ENCODE data around the gene LENG8.

DNA sequence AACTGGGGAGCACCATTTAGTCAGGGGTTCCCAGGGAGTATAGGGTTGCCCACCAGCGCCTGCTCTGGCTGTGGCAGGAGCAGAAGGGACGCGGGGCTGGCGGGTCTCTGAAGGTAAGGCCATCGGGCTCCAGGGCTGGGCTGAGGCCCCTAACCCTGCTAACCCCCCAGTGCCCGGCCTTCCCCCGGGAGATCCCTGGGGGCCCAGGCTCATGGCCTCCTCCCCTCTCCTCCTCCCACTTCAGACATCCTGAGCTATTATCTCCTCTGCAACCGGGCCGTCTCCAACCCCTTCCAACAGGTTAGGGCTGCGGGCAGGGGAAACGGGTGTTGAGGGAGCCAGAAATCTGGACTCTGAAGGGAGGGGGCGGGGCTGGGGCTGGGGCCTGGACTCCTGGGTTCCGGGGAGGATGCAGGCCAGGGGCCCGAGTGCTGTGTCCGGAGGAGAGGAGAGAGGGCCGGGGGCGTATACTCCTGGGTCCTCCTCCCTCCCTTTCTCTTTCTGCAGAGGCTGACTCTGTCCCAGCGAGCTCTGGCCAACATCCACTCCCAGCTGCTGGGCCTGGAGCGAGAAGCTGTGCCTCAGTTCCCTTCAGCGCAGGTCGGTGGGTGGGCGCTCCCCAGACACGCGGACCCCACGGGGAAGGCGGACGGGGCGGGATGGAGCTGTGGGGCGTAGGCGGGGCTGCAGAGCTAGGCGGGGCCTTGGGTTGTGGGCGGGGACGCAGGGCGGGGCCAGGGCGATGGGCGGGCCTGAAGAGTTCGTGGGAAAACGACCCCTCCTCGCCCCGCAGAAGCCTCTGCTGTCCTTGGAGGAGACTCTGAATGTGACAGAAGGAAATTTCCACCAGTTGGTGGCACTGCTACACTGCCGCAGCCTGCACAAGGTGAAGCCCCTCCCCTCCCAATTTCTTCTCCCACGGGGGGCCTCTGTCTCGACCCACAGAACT lies 18.4 kb upstream of the LENG8 start:
- TF ChIP-seq MAFK (IDR thresholded peaks at IDR 0.05; ENCODE audit: low read depth, low read length) (no peak), SAP30 (IDR thresholded peaks at IDR 0.05; ENCODE audit: insufficient read depth, insufficient replicate concordance, low read length) (no peak), EZH2 (IDR thresholded peaks at IDR 0.05; ENCODE audit: low read depth, low read length, severe bottlenecking) (no peak)
- TF ChIP-seq, protein P1, sequence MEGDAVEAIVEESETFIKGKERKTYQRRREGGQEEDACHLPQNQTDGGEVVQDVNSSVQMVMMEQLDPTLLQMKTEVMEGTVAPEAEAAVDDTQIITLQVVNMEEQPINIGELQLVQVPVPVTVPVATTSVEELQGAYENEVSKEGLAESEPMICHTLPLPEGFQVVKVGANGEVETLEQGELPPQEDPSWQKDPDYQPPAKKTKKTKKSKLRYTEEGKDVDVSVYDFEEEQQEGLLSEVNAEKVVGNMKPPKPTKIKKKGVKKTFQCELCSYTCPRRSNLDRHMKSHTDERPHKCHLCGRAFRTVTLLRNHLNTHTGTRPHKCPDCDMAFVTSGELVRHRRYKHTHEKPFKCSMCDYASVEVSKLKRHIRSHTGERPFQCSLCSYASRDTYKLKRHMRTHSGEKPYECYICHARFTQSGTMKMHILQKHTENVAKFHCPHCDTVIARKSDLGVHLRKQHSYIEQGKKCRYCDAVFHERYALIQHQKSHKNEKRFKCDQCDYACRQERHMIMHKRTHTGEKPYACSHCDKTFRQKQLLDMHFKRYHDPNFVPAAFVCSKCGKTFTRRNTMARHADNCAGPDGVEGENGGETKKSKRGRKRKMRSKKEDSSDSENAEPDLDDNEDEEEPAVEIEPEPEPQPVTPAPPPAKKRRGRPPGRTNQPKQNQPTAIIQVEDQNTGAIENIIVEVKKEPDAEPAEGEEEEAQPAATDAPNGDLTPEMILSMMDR (IDR thresholded peaks at IDR 0.05; ENCODE audit: control extremely low read depth in 1 of 3, insufficient read depth in 1 of 3, low read depth in 1 of 3, low read length in 3 of 3), result peak; percentile 37 to 46 (median 42); a peak in 3 of 4 replicates

Data from H1 (cell line).